Stimulated activated CD8-positive, alpha-beta memory T cell treated with anti-CD3 and anti-CD28 coated beads, Interleukin-7, amount 100 ng/mL, for 24 hours (primary cell): ENCODE results near the gene RAD51B.

Experiments
- DNase-seq: peaks from one replicate; pipeline ENCODE4 v3.0.0-alpha.2; 2020; ENCODE audit warnings: low read depth

RAD51B gene

DNA sequence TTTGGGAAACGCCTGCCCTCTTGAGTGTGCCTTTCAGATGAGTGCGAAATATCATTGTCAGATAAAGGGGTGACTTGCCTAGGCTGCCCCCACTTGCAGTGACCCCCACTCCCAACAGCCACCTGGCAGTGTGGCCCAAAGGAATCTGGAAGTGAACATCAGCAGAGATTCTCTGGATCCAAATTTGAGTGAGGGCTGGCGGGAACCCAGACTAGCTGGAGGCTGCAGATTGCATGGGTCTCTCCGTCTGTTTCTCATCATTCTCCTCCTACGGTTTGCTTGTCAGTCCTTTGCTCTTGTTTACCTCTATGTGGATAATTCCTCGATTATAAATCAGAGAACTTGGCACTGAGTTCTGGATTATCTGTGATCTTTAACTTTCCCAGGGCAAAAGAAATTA, 692.5 kb downstream of the RAD51B start:
- DNase-seq, result no peak

DNA sequence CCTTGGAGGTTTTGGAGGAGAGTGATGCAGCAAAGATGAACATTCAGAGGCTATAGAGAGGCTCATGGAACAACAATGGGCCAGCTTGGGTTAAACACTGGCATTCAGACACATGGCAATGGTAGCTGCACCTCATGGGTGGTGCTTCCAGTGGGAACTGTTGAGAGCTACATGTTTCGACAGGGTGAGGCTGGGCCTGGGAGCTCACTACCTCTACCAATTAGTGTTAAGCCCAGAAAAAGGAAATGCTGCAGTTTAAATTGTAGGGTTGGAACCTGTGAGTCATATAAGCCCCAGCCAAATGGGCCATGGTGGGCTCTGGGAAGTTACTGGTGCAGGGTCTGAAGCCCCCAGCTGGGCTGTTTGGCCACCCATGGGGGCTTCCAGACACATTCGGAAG, 693.6 kb downstream of the RAD51B start:
- no peak for DNase-seq

DNA sequence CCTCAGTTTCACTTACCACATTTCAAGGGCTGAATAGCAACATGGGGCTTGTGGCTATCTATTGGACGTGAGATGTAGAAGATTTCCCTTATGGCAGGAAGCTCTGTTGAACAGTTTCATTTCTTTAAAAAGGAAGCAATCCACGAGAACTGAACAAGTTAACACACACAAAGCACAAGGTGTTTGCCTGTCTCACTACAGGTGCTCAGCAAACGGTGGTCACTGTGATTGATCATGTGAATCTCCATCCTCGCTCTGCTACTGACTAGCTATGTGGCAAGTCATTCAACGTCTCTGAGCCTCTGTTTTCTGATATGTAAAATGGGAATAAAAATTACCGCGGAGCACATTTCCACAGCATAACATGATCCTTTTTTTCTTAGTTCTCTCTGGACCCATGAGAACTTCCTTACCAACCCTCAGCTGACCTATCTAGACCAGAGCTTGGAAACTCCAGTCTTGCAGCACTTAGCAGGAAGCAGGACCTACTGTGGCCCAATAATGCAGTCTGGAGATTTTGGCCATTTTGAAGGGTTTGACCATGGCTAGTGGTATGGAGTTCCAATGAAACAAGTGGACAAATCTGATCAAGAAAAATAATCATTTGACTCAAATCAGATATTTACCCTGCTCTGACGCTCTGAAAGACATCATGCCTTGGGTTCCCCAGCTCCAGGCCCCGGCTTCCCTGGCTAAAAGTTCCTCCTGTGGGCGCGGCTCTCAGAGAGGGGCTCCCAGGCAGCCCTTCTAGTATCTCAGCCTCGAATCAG, 694.4 kb downstream of the RAD51B start:
- no peak for DNase-seq

DNA sequence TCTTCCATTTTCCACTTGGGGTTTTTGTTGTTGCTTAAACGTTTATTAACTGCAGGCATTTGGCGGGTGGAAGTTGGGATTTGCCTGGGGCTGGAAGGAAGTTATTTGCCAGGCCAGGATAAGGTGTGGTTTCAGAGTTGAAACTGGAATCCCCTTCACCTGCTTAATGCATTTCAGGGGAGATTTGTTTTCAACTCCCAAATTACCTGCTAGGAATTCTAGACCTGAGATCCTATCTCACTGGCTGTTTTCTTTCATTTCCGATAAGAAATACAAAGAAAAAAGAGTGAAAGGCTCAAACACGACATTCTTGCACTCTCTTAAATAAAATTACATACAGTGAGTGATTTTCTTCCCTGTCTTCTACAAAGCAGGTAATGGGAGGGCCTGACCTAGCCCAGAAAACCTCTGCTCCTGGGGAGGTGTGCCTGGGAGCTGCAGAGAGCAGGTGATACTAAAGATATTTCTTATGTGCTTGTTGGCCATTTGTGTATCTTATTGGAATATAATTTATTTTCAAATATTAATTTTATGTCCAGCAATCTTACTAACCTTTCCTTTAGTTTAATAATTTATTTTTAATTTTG, 695.1 kb downstream of the RAD51B start:
- DNase-seq, result no peak

DNA sequence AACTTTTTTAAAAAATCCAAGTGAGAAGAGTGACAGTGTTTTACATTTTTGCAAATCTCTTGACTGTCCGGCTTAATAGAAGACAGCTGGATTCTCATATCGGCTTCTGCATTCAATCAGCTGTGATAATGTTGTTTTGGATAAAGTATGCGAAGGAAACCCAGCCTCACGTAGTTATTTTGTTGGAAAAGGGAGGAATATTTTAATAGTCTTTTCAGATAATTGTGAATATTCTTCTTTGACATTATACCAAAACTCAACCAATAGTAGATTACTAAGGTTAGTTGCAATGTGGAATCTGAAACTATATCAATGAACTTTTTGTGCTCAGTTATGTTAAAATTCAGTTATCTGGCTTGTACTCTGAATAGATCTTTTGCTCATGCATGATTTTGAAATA, 696.8 kb downstream of the RAD51B start:
- DNase-seq, result no peak

DNA sequence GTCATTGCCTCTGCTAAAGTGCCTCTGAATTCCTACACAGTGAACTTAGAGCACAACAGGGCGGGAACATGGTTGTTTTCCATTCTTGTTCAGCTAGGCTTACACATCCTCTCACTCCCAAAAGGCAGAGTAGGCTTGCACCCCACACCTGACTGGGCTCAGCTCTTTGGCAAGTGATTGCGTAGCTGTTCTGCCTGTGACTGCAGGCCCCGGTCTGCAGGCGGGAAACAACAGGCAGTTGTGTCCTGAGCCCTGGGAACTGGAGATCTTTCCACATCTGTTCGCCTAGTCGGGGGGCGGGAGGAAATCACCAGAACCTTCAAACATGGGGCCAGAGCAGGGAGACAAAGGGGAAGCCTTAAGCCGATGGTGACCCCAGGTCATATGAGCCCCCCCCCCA, 698.6 kb downstream of the RAD51B start:
- DNase-seq, result no peak

DNA sequence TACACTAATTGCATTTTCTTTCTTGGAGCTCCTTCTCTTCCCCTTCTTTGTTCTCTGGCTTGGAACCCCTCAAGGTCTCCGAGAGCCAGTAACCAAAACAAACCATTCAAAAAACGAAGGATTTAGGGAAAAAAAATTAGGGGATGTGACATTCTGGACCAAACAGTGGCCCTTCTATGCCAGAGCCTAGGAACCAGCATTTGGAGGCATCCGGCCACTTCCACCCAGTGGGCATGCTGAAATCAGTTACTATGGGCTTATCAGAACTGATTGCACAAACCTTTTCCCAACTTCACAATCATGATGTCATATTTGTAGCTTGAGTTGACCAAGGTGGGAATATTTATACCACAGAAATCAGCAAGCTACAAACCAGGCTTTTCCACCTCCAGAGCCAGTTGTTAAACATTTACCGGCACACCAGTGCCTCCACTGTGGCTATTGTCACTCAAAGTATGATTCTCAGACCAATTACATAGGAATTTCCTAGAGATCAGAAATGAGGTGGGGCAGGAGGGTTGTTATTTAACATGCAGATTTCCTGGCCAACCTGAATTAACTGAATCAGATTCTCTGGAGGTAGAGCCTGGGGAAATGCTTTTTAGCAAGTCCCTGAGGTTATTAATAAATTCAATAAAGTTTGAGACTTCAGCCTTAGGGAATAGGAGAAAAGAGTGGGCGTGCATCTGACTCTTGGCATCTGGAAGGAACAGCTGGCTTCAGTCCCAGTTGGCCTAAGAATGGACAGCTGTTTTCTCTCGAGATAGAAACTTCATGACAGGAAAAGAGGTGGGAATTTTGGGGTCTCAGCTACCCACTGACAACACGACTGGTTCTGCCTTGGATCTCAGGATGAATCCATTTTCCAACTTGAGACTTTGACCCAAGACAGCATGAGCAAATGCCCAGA, 699.4 kb downstream of the RAD51B start:
- no peak for DNase-seq

DNA sequence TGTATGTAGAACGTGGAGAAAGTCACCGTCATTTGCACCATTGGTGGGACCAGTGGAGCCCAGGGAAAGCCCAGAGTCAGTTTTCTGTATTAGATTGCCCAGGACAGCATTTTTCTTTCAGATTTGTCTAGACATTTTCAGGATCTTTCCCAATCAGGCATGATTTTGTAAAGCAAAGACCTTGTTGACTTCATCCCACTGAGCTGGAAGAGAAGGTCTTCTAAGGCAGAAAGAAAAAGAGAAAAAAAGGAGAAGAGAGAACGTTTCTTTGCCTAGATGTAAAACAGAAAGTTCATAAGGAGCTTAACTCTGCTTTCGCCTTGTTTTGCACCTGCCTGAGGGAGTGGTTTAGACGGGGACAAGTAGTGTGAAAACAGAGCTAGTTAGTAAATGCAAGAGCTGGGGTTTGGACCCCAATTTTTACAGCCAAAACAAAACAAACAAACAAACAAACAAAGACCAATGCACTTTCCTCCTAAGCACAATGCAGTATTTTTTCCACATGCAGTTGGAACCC, 700.1 kb downstream of the RAD51B start:
- no peak for DNase-seq

DNA sequence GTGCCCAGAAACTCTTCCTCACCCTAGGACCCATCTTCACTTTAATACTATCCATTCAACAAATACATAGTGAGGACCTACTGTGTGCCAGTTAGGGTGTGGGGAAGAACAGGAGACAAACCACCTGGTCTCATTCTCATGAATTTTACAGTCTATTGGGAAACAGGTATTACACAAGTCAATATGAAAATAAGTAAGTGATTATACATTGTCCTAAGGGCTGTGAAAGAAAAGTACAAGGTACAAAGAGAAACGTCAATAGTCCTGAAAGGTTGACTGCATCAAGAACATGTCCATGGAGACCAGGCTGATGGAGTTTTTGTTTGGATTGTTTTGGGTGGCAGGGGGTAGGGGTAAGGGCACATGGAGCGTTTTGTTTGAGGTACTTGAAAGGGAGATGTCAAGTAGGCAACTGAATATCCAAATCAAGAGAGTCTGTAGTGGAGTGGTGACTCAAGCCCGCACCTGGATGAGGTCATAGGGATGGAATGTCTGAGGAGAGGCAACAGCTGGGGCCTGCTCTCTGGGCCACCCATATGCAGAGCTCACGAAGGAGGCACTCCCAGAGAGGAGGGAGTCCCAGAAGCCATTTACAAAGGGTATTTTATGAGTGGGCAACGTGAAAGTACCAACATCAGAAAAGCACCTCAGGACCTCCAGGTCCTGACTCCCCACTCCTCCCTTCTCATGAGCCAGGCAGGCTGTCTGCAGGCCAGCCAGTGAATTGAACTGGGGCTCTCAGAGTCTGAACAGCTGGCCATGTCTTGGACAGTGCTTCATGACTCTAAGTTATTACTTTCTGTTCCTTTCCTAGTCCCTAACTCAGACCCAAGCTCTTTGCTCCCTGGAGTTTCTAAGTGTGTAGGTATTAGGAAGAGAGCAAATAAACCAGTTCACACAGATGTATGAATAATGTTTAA, 701.3 kb downstream of the RAD51B start:
- DNase-seq, result no peak

DNA sequence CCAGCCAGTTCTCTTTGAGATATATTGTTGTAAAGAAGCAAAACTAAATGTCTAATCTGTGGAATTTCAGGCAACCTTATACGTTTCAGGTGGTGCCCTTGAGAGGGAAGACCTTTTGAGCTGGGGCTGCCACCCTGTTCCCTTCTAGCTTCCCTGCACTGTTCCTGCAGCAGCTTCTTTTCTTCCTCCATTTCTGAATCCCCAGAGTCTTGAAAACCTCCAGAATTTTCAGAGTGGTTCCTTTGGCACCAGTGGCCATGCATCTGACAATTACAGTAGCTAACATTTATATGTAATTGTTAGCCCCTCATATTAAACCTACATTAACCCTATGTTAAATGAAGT, 702.0 kb downstream of the RAD51B start:
- no peak for DNase-seq

DNA sequence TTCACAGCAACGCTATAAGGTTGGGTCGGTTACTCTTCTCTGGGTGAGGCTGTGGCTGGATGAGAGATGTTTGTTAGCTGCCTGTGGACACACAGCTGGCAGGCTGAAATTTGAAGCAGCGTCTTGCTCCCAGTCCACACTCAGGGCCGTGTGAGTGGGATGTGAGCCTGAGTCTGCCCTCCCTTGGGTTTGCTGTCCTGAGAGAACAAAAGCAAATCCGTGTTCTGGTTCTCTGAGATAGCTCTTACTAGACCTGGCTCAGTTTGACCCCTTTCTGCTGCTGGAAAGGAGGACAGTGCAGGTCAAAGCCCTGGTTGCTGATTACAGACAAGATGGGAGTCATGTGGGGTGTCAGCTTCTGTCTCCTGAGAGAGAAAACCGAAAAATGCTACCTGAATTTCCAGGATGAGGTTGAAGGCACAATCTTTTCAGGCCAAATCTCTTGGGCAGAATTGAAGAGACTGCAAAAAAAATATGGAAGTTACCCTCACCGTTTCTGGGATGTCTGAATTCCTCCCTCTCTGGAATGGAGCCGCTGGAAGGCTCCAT, 702.5 kb downstream of the RAD51B start:
- DNase-seq, result no peak

DNA sequence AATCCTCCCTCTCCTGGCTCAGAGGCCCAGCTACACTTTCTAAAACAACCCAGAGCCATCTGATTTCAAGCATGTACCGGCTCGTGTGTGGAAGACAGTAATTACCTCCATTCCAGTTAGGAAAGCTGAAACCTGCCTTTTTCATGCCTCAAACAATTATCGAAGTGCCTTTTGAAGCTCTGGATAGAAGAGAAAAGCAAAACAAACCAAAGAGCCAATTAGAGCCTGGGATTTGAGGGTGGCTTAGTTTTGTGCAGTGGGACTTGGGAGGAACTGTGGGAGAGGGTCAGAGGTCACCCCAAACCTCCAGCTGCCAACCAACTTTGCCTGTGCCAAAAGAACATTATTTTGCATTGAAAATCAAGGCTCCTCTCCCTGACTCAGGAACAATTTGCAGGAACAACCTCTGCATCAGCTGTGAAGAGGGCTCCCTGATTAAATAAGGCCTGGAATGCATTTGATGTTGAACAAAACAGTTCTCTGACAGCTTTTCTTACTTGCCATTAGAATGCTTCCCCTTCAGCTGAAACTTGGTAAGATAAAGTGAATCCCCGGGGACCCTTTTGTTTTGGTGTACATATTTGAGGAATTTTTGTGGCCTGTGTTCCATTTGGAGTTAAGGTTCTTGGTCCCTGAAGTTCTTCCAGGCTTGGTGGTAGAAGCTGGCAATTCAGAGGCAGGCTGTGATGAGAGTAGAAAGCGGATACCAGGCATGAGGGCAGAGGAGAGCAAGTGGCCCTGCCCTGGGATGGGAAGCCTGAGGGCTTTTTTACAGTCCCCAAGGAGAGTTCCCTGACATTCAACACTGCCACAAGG, 703.1 kb downstream of the RAD51B start:
- DNase-seq, result no peak

DNA sequence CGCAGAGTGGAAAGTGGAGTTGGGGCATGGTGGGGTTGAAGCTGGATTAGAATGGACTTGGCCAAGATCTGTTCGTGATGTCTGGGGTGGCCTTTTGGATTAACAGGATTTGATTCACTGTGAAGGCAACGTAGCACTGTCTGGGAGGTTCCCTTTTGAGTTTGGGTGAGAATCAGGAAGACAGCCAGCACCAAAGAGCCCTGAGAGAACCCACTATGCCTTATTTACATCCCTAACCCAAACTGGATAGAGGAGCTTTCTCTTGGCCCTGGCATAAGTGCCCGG, 703.7 kb downstream of the RAD51B start:
- DNase-seq, result no peak

DNA sequence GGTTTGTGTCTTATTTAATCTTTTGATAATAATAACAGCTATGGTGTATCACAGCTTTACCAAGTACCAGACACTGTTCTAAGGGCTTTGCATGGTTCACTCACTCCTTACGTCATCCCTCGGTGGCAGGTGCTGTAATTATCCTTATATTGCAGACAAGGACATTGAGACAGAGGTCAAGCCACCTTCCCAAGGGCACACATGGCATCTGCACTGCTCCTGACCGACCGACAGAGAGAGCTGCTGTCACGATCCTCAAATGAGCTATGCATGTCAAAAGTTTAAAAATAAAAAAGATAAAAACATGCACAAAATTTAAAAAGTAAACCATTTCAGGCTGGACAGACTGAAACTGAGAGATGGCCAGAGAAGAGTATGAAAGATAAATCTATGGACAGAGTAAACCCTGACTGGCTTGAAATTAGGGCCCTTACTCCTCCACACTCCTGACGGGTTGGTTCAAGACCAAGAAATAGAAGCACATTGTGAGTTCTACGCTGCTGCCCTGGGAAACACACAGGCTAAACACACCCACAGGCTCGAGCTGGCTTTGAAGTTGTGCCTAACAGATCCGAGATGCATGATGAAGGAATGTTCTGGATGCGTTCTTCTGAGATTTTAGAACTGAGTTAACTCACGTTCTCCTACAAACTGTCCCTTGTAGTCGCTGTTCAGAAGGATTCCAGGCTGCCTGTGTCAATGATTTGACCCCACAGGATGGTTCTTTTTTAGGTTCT, 704.6 kb downstream of the RAD51B start:
- no peak for DNase-seq

DNA sequence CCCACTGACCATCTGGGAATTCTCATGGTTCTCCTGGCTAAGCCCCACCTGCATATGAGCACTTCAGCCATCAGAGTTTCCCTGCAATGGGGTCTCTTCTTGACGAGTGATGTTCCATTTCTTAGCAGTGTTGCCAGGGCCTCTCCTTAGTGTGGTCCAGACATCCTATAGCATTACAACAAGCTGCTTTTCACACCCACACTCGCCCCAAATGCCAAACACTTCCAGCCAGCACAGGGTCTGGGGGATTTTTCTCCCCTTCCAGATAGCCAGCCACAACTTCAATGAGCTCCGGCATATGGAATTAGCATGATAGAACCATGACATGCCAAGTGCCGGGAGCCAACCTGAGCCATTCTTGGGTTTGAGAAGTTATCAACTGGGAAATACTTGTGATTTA, 705.9 kb downstream of the RAD51B start:
- no peak for DNase-seq

DNA sequence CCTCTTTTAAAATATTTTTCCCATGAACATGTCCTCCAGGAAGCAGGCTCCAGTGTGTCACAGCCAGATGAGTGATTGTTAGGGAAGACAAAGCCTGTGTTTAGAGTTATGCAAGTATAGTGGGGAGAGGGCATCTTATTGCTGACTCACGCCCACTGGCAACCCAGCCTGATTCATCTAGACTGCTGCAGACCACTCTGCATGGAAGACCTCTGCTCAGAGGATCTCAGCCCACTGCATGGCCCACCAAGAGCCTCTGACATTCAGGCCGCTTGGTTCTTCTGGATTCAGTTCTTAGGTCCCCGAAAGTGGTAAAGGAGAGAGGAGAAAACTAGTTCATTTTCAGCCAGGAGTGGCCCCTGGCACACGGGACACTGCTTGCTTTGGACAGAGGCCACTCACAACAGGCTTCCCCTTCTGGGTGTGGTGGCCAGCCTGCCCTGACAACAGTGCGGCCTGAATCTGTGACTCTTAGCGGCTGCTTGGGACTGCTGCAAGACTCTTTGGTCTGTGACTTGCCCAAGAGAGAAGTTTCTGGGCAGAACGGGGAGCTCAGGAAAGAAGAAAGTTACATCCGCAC, 707.0 kb downstream of the RAD51B start:
- no peak for DNase-seq

DNA sequence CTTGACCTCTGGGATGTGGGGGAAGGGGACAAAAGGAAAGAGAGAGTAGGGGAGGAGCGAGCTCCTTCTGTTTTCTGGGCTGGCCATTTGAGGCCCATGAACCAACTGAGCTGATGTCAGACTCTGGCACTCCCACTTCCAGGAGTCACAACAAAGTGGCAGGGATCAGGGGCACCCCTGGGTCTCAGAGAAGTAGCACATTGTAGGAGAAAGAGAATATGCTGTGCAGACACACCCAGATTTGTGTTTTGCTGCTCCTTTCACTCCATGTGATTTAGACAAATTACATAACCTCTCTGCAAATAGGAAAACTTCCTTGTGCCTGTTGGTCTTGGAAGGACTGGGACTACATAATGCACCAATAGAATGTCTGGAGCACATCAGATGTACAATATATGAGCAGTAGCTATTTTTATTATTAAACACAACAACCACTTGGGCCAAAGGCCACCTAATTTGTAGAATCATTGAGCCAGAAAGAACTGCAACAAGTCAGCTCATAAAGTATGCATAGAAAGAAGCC, 707.8 kb downstream of the RAD51B start:
- no peak for DNase-seq

DNA sequence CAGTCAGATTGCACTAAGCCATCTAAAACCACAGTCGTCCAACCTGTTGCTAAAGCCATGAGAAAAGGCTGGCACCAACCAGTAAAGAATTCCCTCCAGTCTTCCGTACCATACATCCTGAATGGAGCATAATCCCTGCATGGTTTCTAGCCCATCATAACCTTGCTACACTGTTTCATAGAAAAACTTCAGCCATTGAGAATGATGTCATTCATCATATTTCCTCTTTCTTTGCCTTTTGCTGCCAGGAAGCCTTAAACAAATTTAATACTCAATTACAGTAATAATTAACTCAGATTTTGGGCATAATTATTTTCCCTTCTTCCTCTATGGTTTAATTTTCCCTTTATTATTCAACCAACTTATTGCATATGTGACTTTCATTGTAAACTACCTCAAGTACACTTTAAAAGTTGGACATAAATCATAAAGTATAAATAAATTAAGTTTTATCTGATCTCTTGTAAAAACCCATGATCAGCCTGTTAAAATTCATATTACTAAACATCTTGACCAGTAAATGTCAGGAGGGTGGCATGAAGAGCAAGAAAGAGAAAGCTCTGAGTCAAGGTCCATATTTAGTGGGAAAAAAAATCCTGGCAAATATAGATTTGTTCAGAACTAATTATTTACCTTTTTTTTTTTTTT, 708.6 kb downstream of the RAD51B start:
- DNase-seq, result no peak

DNA sequence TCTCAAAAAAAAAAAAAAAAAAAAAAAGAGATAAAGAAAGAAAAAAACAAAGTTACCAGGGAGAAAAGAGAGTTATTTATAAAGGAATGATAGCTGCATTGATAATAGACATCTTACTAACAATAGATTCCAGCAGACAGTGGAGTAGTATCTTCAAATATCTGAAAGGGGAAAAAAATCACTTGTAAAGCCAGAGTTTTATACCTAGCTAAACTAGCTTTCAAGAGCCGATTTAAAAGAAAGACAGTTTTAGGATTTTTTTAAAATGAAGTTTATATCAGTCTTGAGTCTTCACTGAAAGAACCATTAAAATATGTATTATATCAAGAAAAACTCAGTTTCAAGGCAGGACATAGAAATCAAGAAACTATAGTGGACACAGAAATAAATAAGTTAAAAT, 710.9 kb downstream of the RAD51B start:
- DNase-seq, result no peak
